Epidermal melanocyte (primary cell): ENCODE measurements around the gene SWAP70.
A peak's percentile ranks its signal among the peaks of the same experiment; 100 is the strongest.
"Not testable (repeated sequence)": the region's sequence is repeated elsewhere in the genome, so short reads cannot be mapped to it uniquely, and the experiment has no call there.

ENCODE experiments used
- DNase-seq: peaks from one replicate; pipeline ENCODE4 v3.0.0; 2011; ENCODE audit warnings: low spot score; ENCODE audit not compliant: insufficient read length

The SWAP70 gene

GRCh38 chr11:9663699-9664275 lies at the start of gene SWAP70:
SWAP70 (plus strand) TSS chr11:9664077; CDS start chr11:9664180, 103 bp downstream.
- peak; percentile 79 for DNase-seq

GRCh38 chr11:9615031-9615451 lies 48.8 kb upstream of the SWAP70 start:
- no peak for DNase-seq

- no peak for DNase-seq
Measured at GRCh38 chr11:9616042-9616675, 47.7 kb upstream of the SWAP70 start.

GRCh38 chr11:9616858-9617257 lies 47.0 kb upstream of the SWAP70 start:
- no peak for DNase-seq

GRCh38 chr11:9617940-9618339 lies 45.9 kb upstream of the SWAP70 start:
- no peak for DNase-seq

GRCh38 chr11:9619004-9619403 lies 44.9 kb upstream of the SWAP70 start:
- no peak for DNase-seq

GRCh38 chr11:9619971-9620370 lies 43.9 kb upstream of the SWAP70 start:
- DNase-seq = no peak

- not testable (repeated sequence) for DNase-seq
Measured at GRCh38 chr11:9622353-9622752, 41.5 kb upstream of the SWAP70 start.

GRCh38 chr11:9623053-9623452 lies 40.8 kb upstream of the SWAP70 start:
- not testable (repeated sequence) for DNase-seq

- DNase-seq = no peak
Measured at GRCh38 chr11:9624448-9624847, 39.4 kb upstream of the SWAP70 start.

- DNase-seq = no peak
Measured at GRCh38 chr11:9625162-9625561, 38.7 kb upstream of the SWAP70 start.

GRCh38 chr11:9625728-9626127 lies 38.1 kb upstream of the SWAP70 start:
- no peak for DNase-seq

GRCh38 chr11:9626496-9627394 lies 37.1 kb upstream of the SWAP70 start:
- no peak for DNase-seq

- no peak for DNase-seq
Measured at GRCh38 chr11:9629064-9629463, 34.8 kb upstream of the SWAP70 start.

GRCh38 chr11:9633679-9634078 lies 30.2 kb upstream of the SWAP70 start:
- DNase-seq = no peak

GRCh38 chr11:9636691-9637090 lies 27.2 kb upstream of the SWAP70 start:
- DNase-seq = no peak

- no peak for DNase-seq
Measured at GRCh38 chr11:9639099-9639498, 24.8 kb upstream of the SWAP70 start.

- DNase-seq = no peak
Measured at GRCh38 chr11:9639985-9640384, 23.9 kb upstream of the SWAP70 start.

- no peak for DNase-seq
Measured at GRCh38 chr11:9642894-9643293, 21.0 kb upstream of the SWAP70 start.

- DNase-seq = no peak
Measured at GRCh38 chr11:9643751-9644150, 20.1 kb upstream of the SWAP70 start.

- DNase-seq = no peak
Measured at GRCh38 chr11:9645881-9646280, 18.0 kb upstream of the SWAP70 start.

- DNase-seq = no peak
Measured at GRCh38 chr11:9646324-9646723, 17.6 kb upstream of the SWAP70 start.
